HepG2 (cell line): ENCODE results near the gene PET117. TPM values are rescaled to one million over a fixed set of nuclear protein-coding genes. Genes with fewer than 3 reads are reported as not detected.
A peak's percentile ranks its signal among the peaks of the same experiment; 100 is the strongest.

Experiments used
- CBX2 ChIP-seq, 2 experiments: fragments of 200-600 bp in 1 of 2; sonication (generic); formaldehyde crosslinking in 1 of 2; IDR thresholded peaks; 2 replicates each; pipeline versions ENCODE4 v1.7.0 to v1.8.1; 2018 to 2022; ENCODE audit warnings: low read depth in 2 of 2, low read length in 1 of 2, mild to moderate bottlenecking in 1 of 2, missing genetic modification reagents in 1 of 2
- CCDC6 ChIP-seq: sonication (generic); formaldehyde crosslinking; IDR thresholded peaks from 2 replicates; pipeline ENCODE4 v1.8.1; 2022; ENCODE audit warnings: mild to moderate bottlenecking, missing genetic modification reagents, moderate library complexity
- CHCHD3 ChIP-seq: sonication (generic); formaldehyde crosslinking; IDR thresholded peaks from 2 replicates; pipeline ENCODE4 v1.8.0; 2022; ENCODE audit warnings: mild to moderate bottlenecking, missing genetic modification reagents, moderate library complexity
- DR1 ChIP-seq: sonication (generic); formaldehyde crosslinking; IDR thresholded peaks from 2 replicates; pipeline ENCODE4 v1.8.0; 2021; ENCODE audit warnings: mild to moderate bottlenecking, missing genetic modification reagents, inconsistent platforms
- HBP1 ChIP-seq: IDR thresholded peaks from 2 replicates; pipeline ENCODE4 v1.6.1; 2016; ENCODE audit warnings: low read depth, control low read depth
- IKZF5 ChIP-seq: IDR thresholded peaks from 2 replicates; pipeline ENCODE4 v1.6.1; 2018; ENCODE audit warnings: missing genetic modification reagents, mild to moderate bottlenecking, missing compliant biosample characterization
- RELA ChIP-seq: sonication (generic); formaldehyde crosslinking; IDR thresholded peaks from 2 replicates; pipeline ENCODE4 v1.4.0; 2020; ENCODE audit warnings: missing genetic modification reagents
- RFX5 ChIP-seq: IDR thresholded peaks from 2 replicates; pipeline ENCODE4 v1.6.1; 2011; ENCODE audit warnings: low read depth, low read length, improper control_type of control experiment
- SKIL ChIP-seq: sonication (generic); formaldehyde crosslinking; IDR thresholded peaks from 2 replicates; pipeline ENCODE4 v1.8.0; 2022; ENCODE audit warnings: missing genetic modification reagents, mild to moderate bottlenecking, moderate library complexity, borderline replicate concordance
- THYN1 ChIP-seq: sonication (generic); formaldehyde crosslinking; IDR thresholded peaks from 2 replicates; pipeline ENCODE4 v1.8.1; 2023; ENCODE audit warnings: low read depth, mild to moderate bottlenecking, moderate library complexity, missing genetic modification reagents, borderline replicate concordance
- ZBTB46 ChIP-seq: sonication (generic); formaldehyde crosslinking; IDR thresholded peaks from 2 replicates; pipeline ENCODE4 v1.4.0; 2020; ENCODE audit warnings: mild to moderate bottlenecking, missing genetic modification reagents, borderline replicate concordance
- ZKSCAN5 ChIP-seq: sonication (generic); formaldehyde crosslinking; IDR thresholded peaks from 2 replicates; pipeline ENCODE4 v1.5.1; 2020; ENCODE audit warnings: mild to moderate bottlenecking, missing genetic modification reagents
- ZMAT3 ChIP-seq: sonication (generic); formaldehyde crosslinking; conservative IDR thresholded peaks from 2 replicates; pipeline ENCODE4 v1.7.0; 2021; ENCODE audit warnings: missing genetic modification reagents
- ZNF138 ChIP-seq: sonication (generic); formaldehyde crosslinking; IDR thresholded peaks from 2 replicates; pipeline ENCODE4 v1.5.0; 2020; ENCODE audit warnings: mild to moderate bottlenecking, low read depth, missing genetic modification reagents
- ZNF256 ChIP-seq: sonication (generic); formaldehyde crosslinking; conservative IDR thresholded peaks from 2 replicates; pipeline ENCODE4 v1.4.0; 2020; ENCODE audit warnings: missing genetic modification reagents
- ZNF552 ChIP-seq: sonication (generic); formaldehyde crosslinking; IDR thresholded peaks from 2 replicates; pipeline ENCODE4 v1.9.0; 2022; ENCODE audit warnings: missing genetic modification reagents, mild to moderate bottlenecking, borderline replicate concordance
- ZNF746 ChIP-seq: sonication (generic); formaldehyde crosslinking; IDR thresholded peaks from 2 replicates; pipeline ENCODE4 v1.8.0; 2022; ENCODE audit warnings: mild to moderate bottlenecking, missing genetic modification reagents
- ZNF749 ChIP-seq: sonication (generic); formaldehyde crosslinking; IDR thresholded peaks from 2 replicates; pipeline ENCODE4 v1.8.0; 2022; ENCODE audit warnings: mild to moderate bottlenecking, missing genetic modification reagents, moderate library complexity, borderline replicate concordance
- polyA plus RNA-seq, 8 experiments: library from polyadenylated mRNA; depleted of rRNA in 3 of 8; stranded (reverse) in 7 of 8; unstranded in 1 of 8; fragments of >200 nt; fragmentation: Illumina TruSeq in 4 of 8; extraction: Trizol in 4 of 8; gene quantifications; 2 replicates each; pipeline versions ENCODE4 v1.2.1 to v1.2.3, GENCODE V29; 2011 to 2016; ENCODE audit warnings: low read depth in 4 of 8, missing spikeins in 1 of 8, mixed read lengths in 1 of 8; ENCODE audit not compliant: insufficient read depth in 1 of 8
- total RNA-seq, 5 experiments: library from RNA; depleted of rRNA; stranded (reverse); fragments of >200 nt; fragmentation: Illumina TruSeq; extraction: Trizol; gene quantifications; 2 replicates each; pipeline ENCODE4 v1.2.3, GENCODE V29; 2016; ENCODE audit warnings: low read depth in 1 of 5
- TF ChIP-seq, protein P1 (sequence below): IDR thresholded peaks from 2 replicates; pipeline ENCODE4 v1.6.1; 2016; ENCODE audit warnings: low read depth

Gene PET117
- total and polyA plus RNA-seq, 2 of the 13 experiments (the other 11 are each of a cell fraction or from before 2014, with no cell fraction given), result 22.2 to 48.2 TPM

GRCh38 chr20:18137412-18138265 lies at the start of gene PET117, which contains the start of gene KAT14 (continued):
- TF ChIP-seq, protein P1, sequence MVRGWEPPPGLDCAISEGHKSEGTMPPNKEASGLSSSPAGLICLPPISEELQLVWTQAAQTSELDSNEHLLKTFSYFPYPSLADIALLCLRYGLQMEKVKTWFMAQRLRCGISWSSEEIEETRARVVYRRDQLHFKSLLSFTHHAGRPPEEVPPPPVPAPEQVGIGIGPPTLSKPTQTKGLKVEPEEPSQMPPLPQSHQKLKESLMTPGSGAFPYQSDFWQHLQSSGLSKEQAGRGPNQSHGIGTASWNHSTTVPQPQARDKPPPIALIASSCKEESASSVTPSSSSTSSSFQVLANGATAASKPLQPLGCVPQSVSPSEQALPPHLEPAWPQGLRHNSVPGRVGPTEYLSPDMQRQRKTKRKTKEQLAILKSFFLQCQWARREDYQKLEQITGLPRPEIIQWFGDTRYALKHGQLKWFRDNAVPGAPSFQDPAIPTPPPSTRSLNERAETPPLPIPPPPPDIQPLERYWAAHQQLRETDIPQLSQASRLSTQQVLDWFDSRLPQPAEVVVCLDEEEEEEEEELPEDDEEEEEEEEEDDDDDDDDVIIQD (CRISPR knock-in tag), result peak; percentile 73
- TF ChIP-seq ZNF552, result peak; percentile 96
- peak; percentile 99 for TF ChIP-seq IKZF5 (CRISPR knock-in tag)
- 0 out of 2 replicates have a peak, but pooled peaks have one; percentile 53 for TF ChIP-seq RELA (CRISPR knock-in tag)
- TF ChIP-seq CHCHD3 (CRISPR knock-in tag), result peak; percentile 99
- TF ChIP-seq CCDC6 (CRISPR knock-in tag), result peak; percentile 98
- TF ChIP-seq ZMAT3 (CRISPR knock-in tag), result peak; percentile 99; the same call in 1 of the 2 replicates
- no peak for TF ChIP-seq CBX2 (IDR thresholded peaks at IDR 0.05; ENCODE audit: low read depth, low read length)
- TF ChIP-seq CBX2 (CRISPR knock-in tag; IDR thresholded peaks at IDR 0.05; ENCODE audit: low read depth), result peak; percentile 95; the same call in 1 of the 2 replicates
- TF ChIP-seq DR1 (CRISPR knock-in tag), result peak; percentile 96
- TF ChIP-seq SKIL (CRISPR knock-in tag), result peak; percentile 90
- peak; percentile 67 for TF ChIP-seq ZNF746 (CRISPR knock-in tag)
- TF ChIP-seq ZKSCAN5, result no peak
- peak; percentile 95 for TF ChIP-seq HBP1 (CRISPR knock-in tag)
- TF ChIP-seq ZNF138 (CRISPR knock-in tag), result peak; percentile 96
- peak; percentile 89; the same call in 1 of the 2 replicates for TF ChIP-seq ZNF749 (CRISPR knock-in tag)
- TF ChIP-seq ZBTB46 (CRISPR knock-in tag), result peak; percentile 28; the same call in 1 of the 2 replicates
- TF ChIP-seq THYN1 (CRISPR knock-in tag), result no peak
- TF ChIP-seq ZNF256, result peak; percentile 99
- TF ChIP-seq RFX5, result no peak
